ENCODE results near the gene KIAA1217. TPM values are rescaled to one million over a fixed set of nuclear protein-coding genes. Genes with fewer than 3 reads are reported as not detected.

Gene KIAA1217
- total and polyA plus RNA-seq, 3 experiments from 2014 or later = 0.20 TPM; not detected in 2

DNA sequence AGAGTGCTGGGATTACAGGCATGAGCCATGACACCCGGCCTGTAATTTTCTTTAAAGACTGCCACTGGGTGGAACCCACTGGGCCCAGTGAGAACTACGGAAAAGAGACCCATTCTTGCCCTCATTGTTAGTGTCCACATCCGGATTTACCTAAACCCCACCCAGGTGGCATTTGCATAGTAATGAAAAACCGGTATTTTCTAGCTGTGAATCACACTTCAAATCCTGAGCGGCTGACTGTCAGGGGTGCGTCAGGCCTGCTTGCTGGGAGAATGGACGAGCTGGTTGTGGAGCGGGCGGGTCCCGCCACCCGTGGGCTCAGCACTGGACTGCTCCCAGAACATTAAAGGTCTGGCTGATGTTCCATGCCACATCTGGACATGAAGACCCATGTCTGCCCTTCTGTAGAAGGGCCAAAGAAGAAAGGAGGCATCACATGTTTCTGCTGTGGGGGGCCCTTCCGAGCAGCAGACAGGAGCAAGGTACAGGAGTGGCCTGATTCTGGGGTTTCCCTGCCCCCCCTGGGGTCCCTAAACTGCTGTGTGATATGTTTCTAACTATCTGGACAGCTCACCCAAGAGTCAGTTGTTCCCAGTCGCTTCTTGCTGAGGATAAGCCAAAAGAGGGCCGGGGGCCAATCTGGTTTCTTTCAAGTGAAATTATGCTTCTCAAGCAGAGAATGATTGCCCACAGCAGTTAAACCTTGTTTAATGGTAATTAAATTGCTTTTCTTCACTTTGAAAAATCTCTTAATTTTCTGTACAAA lies 46.4 kb downstream of the KIAA1217 start:
- H3K36me3 ChIP-seq (ENCODE audit: insufficient read depth, low read length) = no peaks in the 10 kb centered on the region
- no peak overlapping the region for H3K4me3 ChIP-seq (ENCODE audit: low read length)
- H3K27ac Mint-ChIP-seq = no peak overlapping the region
- ChIA-PET CTCF (no interaction called here), POLR2A (no interaction called here)
- H3K9me3 Mint-ChIP-seq = no peaks in the 10 kb centered on the region
- H3K36me3 Mint-ChIP-seq = no peaks in the 10 kb centered on the region
- no peaks in the 10 kb centered on the region for H3K27me3 Mint-ChIP-seq
- no peaks in the 10 kb centered on the region for H3K4me1 Mint-ChIP-seq
- H3K27me3 ChIP-seq (ENCODE audit: insufficient read depth, low read length, poor library complexity, severe bottlenecking) = no peaks in the 10 kb centered on the region
- no peak for DNase-seq
- H3K4me1 ChIP-seq (ENCODE audit: insufficient read depth, low read length) = no peaks in the 10 kb centered on the region
- no peak overlapping the region for H3K4me3 Mint-ChIP-seq
- no peaks in the 10 kb centered on the region for H3K9me3 ChIP-seq (ENCODE audit: low read length)
- no peak overlapping the region for H3K27ac ChIP-seq (ENCODE audit: low read depth, low read length)

- DNase-seq = no peak
- H3K27ac Mint-ChIP-seq = no peak overlapping the region
- no peaks in the 10 kb centered on the region for H3K27me3 ChIP-seq (ENCODE audit: insufficient read depth, low read length, poor library complexity, severe bottlenecking)
- no peak overlapping the region for H3K4me3 ChIP-seq (ENCODE audit: low read length)
- no peaks in the 10 kb centered on the region for H3K4me1 ChIP-seq (ENCODE audit: insufficient read depth, low read length)
- no peaks in the 10 kb centered on the region for H3K9me3 ChIP-seq (ENCODE audit: low read length)
- H3K4me1 Mint-ChIP-seq = no peaks in the 10 kb centered on the region
- no peaks in the 10 kb centered on the region for H3K27me3 Mint-ChIP-seq
- POLR2A ChIA-PET = no interaction called here
- H3K9me3 Mint-ChIP-seq = no peaks in the 10 kb centered on the region
- no peaks in the 10 kb centered on the region for H3K36me3 Mint-ChIP-seq
- no peaks in the 10 kb centered on the region for H3K36me3 ChIP-seq (ENCODE audit: insufficient read depth, low read length)
- CTCF ChIA-PET = no interaction called here
- no peak overlapping the region for H3K27ac ChIP-seq (ENCODE audit: low read depth, low read length)
- no peak overlapping the region for H3K4me3 Mint-ChIP-seq
Measured at GRCh38 chr10:24255881-24256311, 47.0 kb downstream of the KIAA1217 start.

- no peaks in the 10 kb centered on the region for H3K9me3 ChIP-seq (ENCODE audit: low read length)
Measured at GRCh38 chr10:24256619-24257107, 47.7 kb downstream of the KIAA1217 start.

GRCh38 chr10:24257588-24257987 lies 48.6 kb downstream of the KIAA1217 start:
- Mint-ChIP-seq H3K27me3 (no peaks in the 10 kb centered on the region), H3K4me3 (no peak overlapping the region), H3K36me3 (no peaks in the 10 kb centered on the region), H3K4me1 (no peaks in the 10 kb centered on the region), H3K9me3 (peaks cover 0 to 6% (median 0%) of the 10 kb centered on the region in 5 donors), H3K27ac (no peak overlapping the region)
- no peaks in the 10 kb centered on the region for H3K27me3 ChIP-seq (ENCODE audit: insufficient read depth, low read length, poor library complexity, severe bottlenecking)
- DNase-seq = no peak
- no peaks in the 10 kb centered on the region for H3K9me3 ChIP-seq (ENCODE audit: low read length)
- ChIA-PET POLR2A (no interaction called here), CTCF (no interaction called here)
- H3K4me1 ChIP-seq (ENCODE audit: insufficient read depth, low read length) = no peaks in the 10 kb centered on the region
- no peak overlapping the region for H3K27ac ChIP-seq (ENCODE audit: low read depth, low read length)
- no peaks in the 10 kb centered on the region for H3K36me3 ChIP-seq (ENCODE audit: insufficient read depth, low read length)
- no peak overlapping the region for H3K4me3 ChIP-seq (ENCODE audit: low read length)

More at GRCh38 chr10:24256619-24257107, 47.7 kb downstream of the KIAA1217 start:
- no peaks in the 10 kb centered on the region for H3K4me1 ChIP-seq (ENCODE audit: insufficient read depth, low read length)
- no peaks in the 10 kb centered on the region for H3K27me3 Mint-ChIP-seq
- POLR2A ChIA-PET = no interaction called here
- no peak overlapping the region for H3K27ac Mint-ChIP-seq
- H3K27ac ChIP-seq (ENCODE audit: low read depth, low read length) = no peak overlapping the region
- CTCF ChIA-PET = no interaction called here
- no peaks in the 10 kb centered on the region for H3K36me3 Mint-ChIP-seq
- H3K4me3 ChIP-seq (ENCODE audit: low read length) = no peak overlapping the region
- H3K27me3 ChIP-seq (ENCODE audit: insufficient read depth, low read length, poor library complexity, severe bottlenecking) = no peaks in the 10 kb centered on the region
- no peaks in the 10 kb centered on the region for H3K36me3 ChIP-seq (ENCODE audit: insufficient read depth, low read length)
- H3K9me3 Mint-ChIP-seq = peaks cover 0 to 1% (median 0%) of the 10 kb centered on the region in 5 donors
- no peak overlapping the region for H3K4me3 Mint-ChIP-seq
- no peak for DNase-seq
- no peaks in the 10 kb centered on the region for H3K4me1 Mint-ChIP-seq

DNA sequence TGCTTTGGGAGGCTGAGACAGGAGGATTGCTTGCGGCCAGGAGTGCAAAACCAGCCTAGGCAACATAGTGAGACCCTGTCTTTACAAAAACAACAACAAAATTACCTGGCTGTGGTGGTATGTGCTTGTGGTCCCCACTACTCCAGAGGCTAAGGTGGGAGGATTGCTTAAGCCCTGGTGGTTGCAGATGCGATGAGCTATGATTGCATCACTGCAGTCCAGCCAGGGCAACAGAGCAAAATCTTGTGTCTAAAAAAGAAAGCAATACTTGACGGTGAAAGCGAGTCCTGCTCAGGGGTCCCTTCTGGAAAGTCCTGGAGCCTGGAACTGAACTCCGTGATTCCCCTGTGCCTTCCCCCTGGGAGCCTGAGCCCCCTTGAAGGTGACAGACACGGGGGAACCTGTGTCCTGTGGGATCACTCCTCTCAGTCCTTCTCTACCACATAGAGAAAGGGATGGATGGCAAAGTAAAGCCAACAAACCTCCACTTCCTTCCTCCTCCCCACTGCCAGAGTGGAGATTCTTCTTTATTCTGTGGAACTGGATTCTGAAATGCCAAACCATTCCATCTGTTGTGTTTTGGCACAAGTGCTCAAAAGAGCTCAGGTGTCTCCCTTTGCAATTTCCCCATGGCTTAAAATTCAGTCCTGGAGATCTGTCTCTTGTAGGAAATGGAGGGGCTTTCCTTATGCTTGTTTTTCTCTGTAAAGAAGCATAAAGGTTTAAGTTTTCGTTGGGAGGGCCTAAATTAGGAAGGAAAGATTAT lies 50.6 kb downstream of the KIAA1217 start:
- DNase-seq = no peak
- H3K9me3 ChIP-seq (ENCODE audit: low read length) = no peaks in the 10 kb centered on the region
- CTCF ChIA-PET = no interaction called here

DNA sequence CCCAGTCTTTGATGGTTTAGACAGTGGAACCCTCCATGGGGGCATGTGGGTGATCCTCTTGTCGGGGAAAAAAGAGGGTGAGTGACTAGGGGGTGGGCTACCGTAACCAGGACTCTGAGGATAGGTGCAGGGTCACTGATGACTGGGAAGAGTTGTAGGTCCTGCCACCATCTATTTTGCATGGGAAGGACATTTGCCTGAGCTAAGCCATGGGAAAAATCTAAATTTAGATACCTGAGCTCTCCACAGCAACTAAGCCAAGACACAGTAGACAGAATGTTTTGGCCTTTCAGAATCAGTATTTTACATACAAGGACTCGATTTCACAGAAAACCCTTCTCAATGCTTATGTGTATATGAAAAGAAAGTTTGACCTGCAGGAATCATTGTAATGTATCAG lies 52.7 kb downstream of the KIAA1217 start:
- no peaks in the 10 kb centered on the region for H3K36me3 Mint-ChIP-seq

More for the DNA sequence above, 50.6 kb downstream of the KIAA1217 start:
- H3K36me3 Mint-ChIP-seq = no peaks in the 10 kb centered on the region
- no peaks in the 10 kb centered on the region for H3K27me3 Mint-ChIP-seq
- H3K27ac Mint-ChIP-seq = no peak overlapping the region
- H3K4me1 Mint-ChIP-seq = no peaks in the 10 kb centered on the region
- Histone ChIP-seq H3K4me3 (ENCODE audit: low read length) (no peak overlapping the region), H3K36me3 (ENCODE audit: insufficient read depth, low read length) (no peaks in the 10 kb centered on the region), H3K4me1 (ENCODE audit: insufficient read depth, low read length) (no peaks in the 10 kb centered on the region), H3K27ac (ENCODE audit: low read depth, low read length) (no peak overlapping the region), H3K27me3 (ENCODE audit: insufficient read depth, low read length, poor library complexity, severe bottlenecking) (no peaks in the 10 kb centered on the region)
- H3K9me3 Mint-ChIP-seq = peaks cover 0 to 6% (median 0%) of the 10 kb centered on the region in 5 donors
- no peak overlapping the region for H3K4me3 Mint-ChIP-seq
- POLR2A ChIA-PET = no interaction called here

GRCh38 chr10:24262929-24263590 lies 54.1 kb downstream of the KIAA1217 start:
- H3K4me3 ChIP-seq (ENCODE audit: low read length) = no peak overlapping the region
- Mint-ChIP-seq H3K36me3 (no peaks in the 10 kb centered on the region), H3K27me3 (no peaks in the 10 kb centered on the region), H3K9me3 (peaks cover 0 to 6% (median 0%) of the 10 kb centered on the region in 5 donors), H3K27ac (no peak overlapping the region), H3K4me1 (no peaks in the 10 kb centered on the region), H3K4me3 (no peak overlapping the region)
- ChIA-PET POLR2A (no interaction called here), CTCF (no interaction called here)
- no peaks in the 10 kb centered on the region for H3K36me3 ChIP-seq (ENCODE audit: insufficient read depth, low read length)
- H3K4me1 ChIP-seq (ENCODE audit: insufficient read depth, low read length) = no peaks in the 10 kb centered on the region
- no peaks in the 10 kb centered on the region for H3K9me3 ChIP-seq (ENCODE audit: low read length)
- H3K27ac ChIP-seq (ENCODE audit: low read depth, low read length) = no peak overlapping the region
- H3K27me3 ChIP-seq (ENCODE audit: insufficient read depth, low read length, poor library complexity, severe bottlenecking) = no peaks in the 10 kb centered on the region
- no peak for DNase-seq

More for the DNA sequence above, 52.7 kb downstream of the KIAA1217 start:
- H3K27me3 Mint-ChIP-seq = no peaks in the 10 kb centered on the region
- no peak overlapping the region for H3K27ac ChIP-seq (ENCODE audit: low read depth, low read length)
- no peaks in the 10 kb centered on the region for H3K36me3 ChIP-seq (ENCODE audit: insufficient read depth, low read length)
- H3K27me3 ChIP-seq (ENCODE audit: insufficient read depth, low read length, poor library complexity, severe bottlenecking) = no peaks in the 10 kb centered on the region
- CTCF ChIA-PET = no interaction called here
- no peak for DNase-seq
- no peak overlapping the region for H3K4me3 Mint-ChIP-seq
- H3K9me3 Mint-ChIP-seq = peaks cover 0 to 6% (median 0%) of the 10 kb centered on the region in 5 donors
- H3K4me3 ChIP-seq (ENCODE audit: low read length) = no peak overlapping the region
- POLR2A ChIA-PET = no interaction called here
- H3K4me1 ChIP-seq (ENCODE audit: insufficient read depth, low read length) = no peaks in the 10 kb centered on the region
- H3K9me3 ChIP-seq (ENCODE audit: low read length) = no peaks in the 10 kb centered on the region
- H3K27ac Mint-ChIP-seq = no peak overlapping the region
- H3K4me1 Mint-ChIP-seq = no peaks in the 10 kb centered on the region

DNA sequence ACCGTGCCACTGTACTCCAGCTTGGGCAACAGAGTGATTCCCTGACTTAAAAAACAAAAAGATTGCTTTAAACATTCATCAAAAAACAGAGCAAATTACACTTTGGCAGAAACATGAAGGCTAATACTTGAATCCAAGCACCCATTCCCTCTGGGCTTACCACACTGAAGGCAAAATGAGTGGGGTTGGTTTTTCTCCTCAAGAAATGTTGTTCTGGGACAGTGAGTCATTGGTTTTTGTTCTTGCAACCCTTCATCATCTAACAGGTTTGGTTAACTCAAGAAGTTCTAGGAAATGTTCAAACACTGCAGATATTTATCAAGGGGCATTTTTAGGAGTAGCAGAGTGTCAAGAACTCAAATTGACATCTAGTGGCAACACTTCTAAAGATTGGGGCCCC lies 60.5 kb downstream of the KIAA1217 start:
- ChIA-PET CTCF (no interaction called here), POLR2A (no interaction called here)
- Histone ChIP-seq H3K4me1 (ENCODE audit: insufficient read depth, low read length) (no peaks in the 10 kb centered on the region), H3K27ac (ENCODE audit: low read depth, low read length) (no peak overlapping the region), H3K27me3 (ENCODE audit: insufficient read depth, low read length, poor library complexity, severe bottlenecking) (no peaks in the 10 kb centered on the region), H3K36me3 (ENCODE audit: insufficient read depth, low read length) (no peaks in the 10 kb centered on the region), H3K9me3 (ENCODE audit: low read length) (no peaks in the 10 kb centered on the region), H3K4me3 (ENCODE audit: low read length) (no peak overlapping the region)
- no peak overlapping the region for H3K27ac Mint-ChIP-seq
- no peak for DNase-seq
- no peaks in the 10 kb centered on the region for H3K4me1 Mint-ChIP-seq
- H3K27me3 Mint-ChIP-seq = no peaks in the 10 kb centered on the region
- H3K9me3 Mint-ChIP-seq = peaks cover 0 to 2% (median 0%) of the 10 kb centered on the region in 5 donors
- H3K36me3 Mint-ChIP-seq = no peaks in the 10 kb centered on the region
- H3K4me3 Mint-ChIP-seq = no peak overlapping the region
